ENCODE results near the gene SLIT1. TPM values are rescaled to one million over a fixed set of nuclear protein-coding genes. Genes with fewer than 3 reads are reported as not detected.

SLIT1 gene
- total and polyA plus RNA-seq, 2 donors (not counting 1 experiment from before 2014, with no cell fraction given): 0.15 to 0.49 TPM

DNA sequence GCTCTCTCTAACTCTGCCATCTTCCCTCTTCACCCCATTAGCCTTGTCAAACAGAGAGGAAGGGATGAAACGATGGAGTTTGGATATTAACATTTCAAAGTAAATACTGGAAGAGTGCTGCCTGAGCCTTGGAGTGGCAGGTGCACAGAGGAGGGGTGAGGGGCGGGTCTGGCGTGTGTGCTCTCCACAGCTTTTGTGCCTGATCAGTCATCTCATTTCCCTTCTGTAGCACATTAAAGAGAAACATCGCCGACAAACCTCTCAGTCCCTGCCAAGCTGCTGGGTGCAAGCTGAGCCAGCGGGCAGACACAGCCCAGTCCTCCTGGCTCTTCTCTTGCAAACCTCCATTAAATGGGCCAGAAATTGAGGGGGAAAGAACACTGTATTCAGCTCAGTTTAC, 76.2 kb downstream of the SLIT1 start:
- no peak overlapping the region for H3K9ac ChIP-seq (ENCODE audit: low read length)
- CTCF ChIA-PET: no interaction called here
- ATAC-seq (ENCODE audit: low read depth) (no peak), DNase-seq (no peak)
- H3K4me1 ChIP-seq (ENCODE audit: control insufficient read depth in 2 of 2, insufficient read depth in 2 of 2, low read length in 2 of 2): no peaks in the 10 kb centered on the region
- no peak overlapping the region for H2AFZ ChIP-seq (ENCODE audit: insufficient read depth, low read depth, low read length, poor library complexity, severe bottlenecking)
- no peaks in the 10 kb centered on the region for H3K9me3 ChIP-seq (ENCODE audit: control extremely low read depth in 1 of 3, control insufficient read depth in 2 of 3, insufficient read depth in 1 of 3, low read length in 2 of 3)
- H3K4me3 Mint-ChIP-seq: no peak overlapping the region
- H3K27me3 Mint-ChIP-seq: peaks cover 34% of the 10 kb centered on the region
- no peak overlapping the region for H3K27ac ChIP-seq (ENCODE audit: low read length in 2 of 2)
- POLR2A ChIA-PET: no interaction called here
- WGBS (ENCODE audit: insufficient coverage): 23% methylated on average over 3 of the region's 6 CpGs
- H3K36me3 ChIP-seq (replicated peaks in 1 of 2; ENCODE audit: control extremely low read depth in 1 of 2, control insufficient read depth in 1 of 2, extremely low read depth in 1 of 2, insufficient read depth in 2 of 2, low read length in 1 of 2): no peaks in the 10 kb centered on the region
- no peak overlapping the region for H3K4me2 ChIP-seq (replicated peaks; ENCODE audit: low read depth, low read length, poor library complexity, severe bottlenecking)
- H4K20me1 ChIP-seq (ENCODE audit: control insufficient read depth, insufficient read depth, low read length, poor library complexity, severe bottlenecking): no peaks in the 10 kb centered on the region
- H3K27ac Mint-ChIP-seq: no peak overlapping the region
- no peaks in the 10 kb centered on the region for H3K9me3 Mint-ChIP-seq (ENCODE audit: insufficient read depth)
- H3K79me2 ChIP-seq (ENCODE audit: control insufficient read depth, insufficient read depth, low read length): no peaks in the 10 kb centered on the region
- no peaks in the 10 kb centered on the region for H3K27me3 ChIP-seq (replicated peaks in 1 of 4; ENCODE audit: control extremely low read depth in 1 of 4, control insufficient read depth in 3 of 4, insufficient read depth in 4 of 4, low read length in 3 of 4)
- H3K4me1 Mint-ChIP-seq: no peaks in the 10 kb centered on the region
- intact Hi-C loops (cut with micrococcal nuclease): no loop called here
- H3K4me3 ChIP-seq (ENCODE audit: control extremely low read depth in 1 of 5, extremely low read depth in 1 of 5, insufficient read depth in 1 of 5, low read depth in 2 of 5, low read length in 4 of 5): no peak overlapping the region
- TF ChIP-seq EZH2 (IDR thresholded peaks at IDR 0.05; ENCODE audit: borderline replicate concordance, insufficient read depth, low read depth, low read length, poor library complexity, severe bottlenecking): no peak
- no peak for TF ChIP-seq CTCF (IDR thresholded peaks at IDR 0.05)

GRCh38 chr10:97107551-97107950, 78.2 kb downstream of the SLIT1 start:
- no peak for ATAC-seq (ENCODE audit: low read depth)
- H3K27me3 ChIP-seq (replicated peaks in 1 of 4; ENCODE audit: control extremely low read depth in 1 of 4, control insufficient read depth in 3 of 4, insufficient read depth in 4 of 4, low read length in 3 of 4): peaks cover 0 to 3% (median 0%) of the 10 kb centered on the region in 4 experiments
- no peak overlapping the region for H3K4me3 ChIP-seq (ENCODE audit: control extremely low read depth in 1 of 5, extremely low read depth in 1 of 5, insufficient read depth in 1 of 5, low read depth in 2 of 5, low read length in 4 of 5)
- H3K9me3 Mint-ChIP-seq (ENCODE audit: insufficient read depth): no peaks in the 10 kb centered on the region
- TF ChIP-seq EZH2 (IDR thresholded peaks at IDR 0.05; ENCODE audit: borderline replicate concordance, insufficient read depth, low read depth, low read length, poor library complexity, severe bottlenecking) (no peak), CTCF (IDR thresholded peaks at IDR 0.05) (no peak)
- no peaks in the 10 kb centered on the region for H3K79me2 ChIP-seq (ENCODE audit: control insufficient read depth, insufficient read depth, low read length)
- H4K20me1 ChIP-seq (ENCODE audit: control insufficient read depth, insufficient read depth, low read length, poor library complexity, severe bottlenecking): no peaks in the 10 kb centered on the region
- H3K36me3 ChIP-seq (replicated peaks in 1 of 2; ENCODE audit: control extremely low read depth in 1 of 2, control insufficient read depth in 1 of 2, extremely low read depth in 1 of 2, insufficient read depth in 2 of 2, low read length in 1 of 2): no peaks in the 10 kb centered on the region
- CTCF ChIA-PET: no interaction called here
- intact Hi-C loops (cut with micrococcal nuclease): no loop called here
- H3K4me1 Mint-ChIP-seq: no peaks in the 10 kb centered on the region
- H3K27me3 Mint-ChIP-seq: peaks cover 43% of the 10 kb centered on the region
- no peaks in the 10 kb centered on the region for H3K9me3 ChIP-seq (ENCODE audit: control extremely low read depth in 1 of 3, control insufficient read depth in 2 of 3, insufficient read depth in 1 of 3, low read length in 2 of 3)
- no peak overlapping the region for H3K27ac ChIP-seq (ENCODE audit: low read length in 2 of 2)
- POLR2A ChIA-PET: no interaction called here
- H3K9ac ChIP-seq (ENCODE audit: low read length): no peak overlapping the region
- DNase-seq: no peak
- WGBS (ENCODE audit: insufficient coverage): 81% methylated on average over 4 of the region's 5 CpGs
- no peaks in the 10 kb centered on the region for H3K4me1 ChIP-seq (ENCODE audit: control insufficient read depth in 2 of 2, insufficient read depth in 2 of 2, low read length in 2 of 2)
- no peak overlapping the region for H3K27ac Mint-ChIP-seq
- H2AFZ ChIP-seq (ENCODE audit: insufficient read depth, low read depth, low read length, poor library complexity, severe bottlenecking): no peak overlapping the region
- H3K4me3 Mint-ChIP-seq: no peak overlapping the region
- no peak overlapping the region for H3K4me2 ChIP-seq (replicated peaks; ENCODE audit: low read depth, low read length, poor library complexity, severe bottlenecking)
